HG03457 (cell line): ENCODE data around the gene LDB2.

Experiments used
- ATAC-seq: cut with Tn5 transposase; IDR thresholded peaks from one replicate; pipeline ENCODE4 v1.9.1; 2021; ENCODE audit warnings: moderate number of reproducible peaks; ENCODE audit not compliant: unreplicated experiment

The LDB2 gene

DNA sequence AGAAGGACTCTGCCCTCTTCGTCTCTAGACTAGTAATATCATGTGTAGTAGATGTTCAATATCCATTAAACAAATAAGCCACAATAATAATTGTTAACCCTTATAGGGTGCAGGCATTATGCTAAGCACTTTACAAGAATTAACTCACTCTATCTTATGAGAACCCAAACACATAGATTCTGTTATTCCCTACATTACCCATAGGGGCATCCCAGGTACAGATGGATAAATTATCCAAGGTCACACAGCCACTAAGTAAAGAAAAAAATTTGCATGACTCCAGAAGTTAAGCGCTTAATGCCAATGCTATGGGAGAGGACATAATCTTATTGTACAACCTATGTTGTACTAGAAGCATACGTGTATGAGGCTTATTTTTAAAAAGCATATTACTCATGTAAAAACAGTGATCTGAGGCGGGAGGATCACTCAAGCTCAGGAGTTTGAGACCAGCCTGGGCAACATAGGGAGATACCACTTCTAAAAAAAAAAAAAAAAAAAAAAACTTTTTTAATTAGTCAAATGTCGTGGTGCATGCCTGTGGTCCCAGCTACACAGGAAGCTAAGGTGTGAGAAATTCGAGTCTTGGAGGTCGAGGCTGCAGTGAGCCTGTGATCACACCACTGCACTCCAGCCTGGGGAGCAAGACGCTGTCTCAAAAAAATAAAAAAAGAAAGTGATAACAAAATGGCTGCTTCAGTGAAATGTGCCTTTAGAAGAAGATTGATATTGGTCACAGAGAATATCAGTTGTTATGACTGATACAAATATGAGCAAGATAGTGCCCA, 13.6 kb downstream of the LDB2 start:
- no peak for ATAC-seq

DNA sequence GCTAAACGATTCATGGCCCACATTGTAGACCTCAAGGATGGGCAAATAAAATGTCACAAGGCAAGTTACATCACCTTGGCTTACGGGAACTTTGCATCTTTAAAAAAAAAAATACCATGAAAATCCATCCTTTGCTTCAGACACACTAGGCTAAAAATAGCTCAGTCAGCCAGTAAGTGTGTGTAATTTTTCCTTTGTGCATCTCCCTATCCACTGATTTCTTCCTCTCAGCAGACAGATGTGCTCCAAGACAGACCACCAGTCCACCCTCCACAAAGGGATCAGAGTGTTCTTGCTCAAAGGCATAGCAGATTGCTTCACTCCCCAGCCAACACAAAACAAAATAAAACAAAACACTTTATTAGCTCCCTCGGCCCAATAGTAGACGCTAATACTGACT, 14.6 kb downstream of the LDB2 start:
- no peak for ATAC-seq

- ATAC-seq, result no peak
Observed at GRCh38 chr4:16881151-16881884, 17.1 kb downstream of the LDB2 start.

- no peak for ATAC-seq
Observed at GRCh38 chr4:16875487-16875886, 23.0 kb downstream of the LDB2 start.

DNA sequence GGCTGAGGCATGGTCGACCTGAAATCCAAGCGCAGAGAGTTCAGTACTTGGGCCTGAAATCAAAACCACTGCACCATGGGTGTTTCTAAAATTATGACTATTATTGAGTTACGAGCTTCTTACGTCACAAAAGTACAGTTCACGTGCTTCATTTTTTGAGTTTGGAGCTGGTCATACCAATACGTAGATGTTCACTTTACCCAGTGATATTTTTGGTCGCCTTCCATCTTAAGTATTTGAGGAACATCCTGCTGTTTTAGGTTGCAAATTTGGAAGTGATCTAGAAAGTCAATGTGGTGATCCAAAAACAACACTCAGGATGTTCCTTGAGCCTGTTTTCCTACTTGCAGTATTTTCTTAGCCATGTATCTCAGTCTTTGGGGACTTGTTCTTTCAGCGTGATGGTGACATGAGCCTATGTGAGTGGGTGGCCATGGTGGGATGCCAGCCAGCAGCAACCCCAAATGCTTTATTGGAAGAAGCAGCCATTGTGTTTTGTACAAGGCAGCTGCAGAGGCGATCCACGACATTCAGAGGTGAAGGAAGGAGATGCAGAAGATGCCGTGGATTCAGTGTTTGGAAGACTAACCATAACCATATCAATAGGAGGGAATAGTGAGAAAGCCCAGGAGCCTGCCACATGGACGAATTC, 28.7 kb downstream of the LDB2 start:
- ATAC-seq, result no peak

DNA sequence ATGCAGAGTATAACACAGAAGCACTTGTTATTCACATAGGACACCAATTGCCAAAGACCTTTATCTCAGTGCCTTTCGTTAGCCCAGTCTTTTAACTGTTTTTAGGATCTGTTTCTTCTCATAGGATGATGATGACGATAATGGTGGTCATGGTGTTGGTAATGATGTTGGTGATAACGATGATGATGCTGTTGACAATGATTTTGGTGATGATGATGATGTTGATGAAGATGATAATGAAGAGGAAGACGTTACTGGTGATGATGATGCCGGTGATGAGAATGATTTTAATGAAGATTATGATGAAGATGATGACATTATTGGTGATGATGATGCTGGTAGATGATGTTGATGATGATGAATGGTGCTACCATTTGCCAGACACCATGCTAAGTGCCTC, 29.8 kb downstream of the LDB2 start:
- no peak for ATAC-seq

DNA sequence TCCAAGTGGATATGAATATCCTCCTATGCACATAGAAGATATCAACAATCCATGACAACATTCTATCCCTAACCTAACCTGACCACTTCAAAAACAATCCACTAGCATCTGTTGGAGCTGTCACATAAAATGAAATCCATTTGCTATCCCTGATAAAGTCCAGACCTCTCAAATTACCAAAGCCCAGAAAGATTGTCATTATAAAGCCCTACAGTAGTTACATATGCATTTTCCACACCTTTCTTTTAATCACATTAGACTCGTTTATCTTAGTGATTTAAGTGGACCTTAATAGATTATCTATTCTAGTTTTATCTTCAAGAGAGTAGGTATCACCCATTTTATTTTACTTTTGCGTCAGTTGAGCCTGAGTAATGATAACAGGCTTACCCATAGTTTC, 30.6 kb downstream of the LDB2 start:
- no peak for ATAC-seq

DNA sequence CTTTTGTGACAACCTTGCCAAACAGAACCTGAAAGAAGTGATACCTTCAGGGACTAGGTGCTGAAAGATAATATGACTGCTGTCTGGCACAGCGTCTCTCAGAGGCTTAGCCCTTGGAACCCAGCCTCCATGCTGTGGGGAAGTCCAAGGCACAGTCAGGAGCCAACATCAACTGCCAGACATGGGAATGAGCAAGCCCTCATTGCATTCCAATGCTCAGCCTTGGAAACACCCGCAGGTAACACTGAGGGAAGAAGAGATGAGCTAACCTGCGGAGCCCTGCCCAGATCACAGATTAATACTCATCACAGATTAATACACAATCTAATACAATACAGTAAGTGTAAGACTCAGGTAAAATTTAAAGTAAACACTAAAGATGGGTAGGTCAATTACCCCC, 31.5 kb downstream of the LDB2 start:
- no peak for ATAC-seq

- no peak for ATAC-seq
Observed at GRCh38 chr4:16865897-16866283, 32.6 kb downstream of the LDB2 start.

GRCh38 chr4:16865209-16865896, 33.1 kb downstream of the LDB2 start:
- no peak for ATAC-seq

GRCh38 chr4:16864199-16864598, 34.2 kb downstream of the LDB2 start:
- no peak for ATAC-seq

- ATAC-seq, result no peak
Observed at GRCh38 chr4:16862697-16863096, 35.7 kb downstream of the LDB2 start.

- ATAC-seq, result no peak
Observed at GRCh38 chr4:16860516-16860915, 37.9 kb downstream of the LDB2 start.

- ATAC-seq, result no peak
Observed at GRCh38 chr4:16859031-16859430, 39.4 kb downstream of the LDB2 start.

GRCh38 chr4:16858275-16858752, 40.1 kb downstream of the LDB2 start:
- ATAC-seq, result no peak

DNA sequence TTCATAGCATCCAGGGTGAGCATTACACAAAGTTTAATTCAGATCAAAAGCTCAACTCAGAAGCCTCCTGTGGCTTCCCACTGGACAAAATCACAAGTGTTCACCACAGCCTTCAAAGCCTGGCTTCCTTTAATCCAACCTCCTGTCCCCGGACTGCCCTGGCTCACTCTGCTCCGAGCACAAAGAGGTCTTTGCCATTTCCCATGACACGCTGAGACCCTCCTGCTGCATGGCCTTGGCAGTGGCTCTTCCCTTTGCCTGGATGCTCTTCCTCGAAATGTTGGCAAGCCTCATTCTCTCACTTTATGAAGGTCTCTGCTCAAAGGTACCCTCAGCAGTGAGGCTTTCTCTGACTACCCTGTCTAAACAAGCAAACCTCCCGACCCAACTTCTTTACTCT, 41.0 kb downstream of the LDB2 start:
- no peak for ATAC-seq

DNA sequence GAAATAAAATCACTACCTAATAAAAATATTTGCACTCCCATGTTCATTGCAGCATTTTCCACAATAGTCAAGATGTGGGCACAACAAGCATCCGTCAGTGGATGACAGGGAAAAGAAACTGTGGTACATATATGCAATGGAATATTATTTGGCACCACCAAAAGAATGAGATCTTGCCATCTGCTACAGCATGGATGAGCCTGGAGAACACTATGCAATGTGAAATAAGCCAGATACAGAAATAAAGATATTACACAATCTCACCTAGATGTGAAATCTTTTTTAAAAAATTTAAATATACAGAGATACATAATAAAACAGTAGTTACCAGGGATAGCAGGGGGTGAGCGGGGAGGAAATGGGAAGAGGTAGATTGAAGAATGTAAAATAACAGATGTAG, 44.8 kb downstream of the LDB2 start:
- ATAC-seq, result no peak

- no peak for ATAC-seq
Observed at GRCh38 chr4:16852644-16853043, 45.8 kb downstream of the LDB2 start.

DNA sequence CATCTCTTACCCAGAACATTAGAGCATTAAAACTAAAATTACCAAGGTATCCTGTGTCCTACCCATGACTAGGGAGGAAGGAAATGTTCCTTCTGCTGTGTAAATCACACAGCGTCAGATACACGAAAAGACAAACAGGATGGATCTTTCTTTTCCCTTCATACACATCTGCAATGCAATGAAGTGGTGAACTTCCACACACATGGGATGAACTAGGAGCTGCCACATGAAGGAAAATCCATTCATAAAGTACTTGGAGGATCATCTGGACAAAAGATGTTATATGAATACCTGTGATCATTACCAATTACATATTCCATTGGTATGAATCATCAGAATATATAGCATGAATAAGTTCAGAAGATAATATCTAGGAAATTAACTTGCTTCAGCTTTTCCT, 46.2 kb downstream of the LDB2 start:
- ATAC-seq, result no peak

DNA sequence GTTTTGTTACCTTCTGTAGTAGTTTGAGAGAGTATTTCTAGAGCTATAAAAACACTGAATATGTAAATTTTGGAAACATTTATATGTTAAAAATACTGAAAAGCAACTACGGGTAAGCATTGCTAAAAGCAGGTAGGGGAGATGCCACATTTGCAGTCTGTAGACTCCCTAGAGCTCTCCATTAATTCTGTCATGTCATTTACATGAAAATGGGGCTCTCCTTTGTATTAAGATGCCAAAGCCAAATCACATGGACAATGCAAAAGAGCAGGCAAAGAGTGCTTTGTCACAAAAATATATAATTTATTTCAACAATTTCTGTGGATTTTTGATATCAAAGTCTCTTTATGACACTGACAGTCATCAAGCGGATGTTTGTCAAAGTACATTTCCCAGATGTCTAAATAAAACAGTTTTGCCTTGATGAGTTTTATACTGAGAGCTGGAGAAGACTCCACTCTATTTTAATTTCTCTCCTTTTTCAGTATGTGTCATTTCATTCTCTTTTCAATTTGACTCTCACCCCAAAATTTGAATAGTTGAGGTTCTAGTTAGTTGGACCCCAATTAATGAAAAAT, 51.8 kb downstream of the LDB2 start:
- ATAC-seq, result no peak
